GM23338 (cell line): Measurements from ENCODE around the gene ZNF223.

Experiments
- CREB1 ChIP-seq: fragments of 250-450 bp; sonication (Bioruptor Pico); IDR thresholded peaks from 2 replicates; pipeline ENCODE4 v1.5.0; 2020; ENCODE audit warnings: low read depth, mild to moderate bottlenecking, moderate library complexity
- CTCF ChIP-seq, 2 experiments: fragments of 200-600 bp in 1 of 2; sonication (generic) in 1 of 2; conservative IDR thresholded peaks; 2 replicates each; pipeline versions ENCODE4 v1.5.1 to v1.6.1; 2016 to 2017; ENCODE audit warnings: antibody characterized with exemption in 2 of 2, low read depth in 2 of 2, mild to moderate bottlenecking in 2 of 2, moderate library complexity in 1 of 2
- EZH2 ChIP-seq: fragments of 200-600 bp; sonication (generic); IDR thresholded peaks from one replicate; pipeline ENCODE4 v1.8.0; 2017; ENCODE audit warnings: antibody characterized with exemption, mild to moderate bottlenecking, low read depth; ENCODE audit not compliant: unreplicated experiment
- EZH2phosphoT487 ChIP-seq: fragments of 200-600 bp; sonication (generic); IDR thresholded peaks from one replicate; pipeline ENCODE4 v1.8.1; 2018; ENCODE audit warnings: antibody characterized with exemption; ENCODE audit not compliant: unreplicated experiment
- POLR2AphosphoS5 ChIP-seq: IDR thresholded peaks from 2 replicates; pipeline ENCODE4 v1.6.1; 2016; ENCODE audit warnings: antibody characterized with exemption, low read depth
- REST ChIP-seq: IDR thresholded peaks from one replicate; pipeline ENCODE4 v1.6.1; 2018; ENCODE audit warnings: antibody characterized with exemption; ENCODE audit not compliant: unreplicated experiment

GRCh38 chr19:44007473-44007872, 44.4 kb upstream of the ZNF223 start:
- TF ChIP-seq CTCF (conservative IDR thresholded peaks at IDR 0.05; ENCODE audit: low read depth in 2 of 2) (no peak), POLR2AphosphoS5 (no peak), REST (no peak), CREB1 (no peak), EZH2phosphoT487 (no peak), EZH2 (no peak)
